Upper lobe of left lung (tissue), 6 donors: ENCODE measurements around the gene B2M. TPM values are rescaled to one million over a fixed set of nuclear protein-coding genes. Genes with fewer than 3 reads are reported as not detected.
A peak's percentile ranks its signal among the peaks of the same experiment; 100 is the strongest.

Experiments
- ATAC-seq, 2 donors: fragments of 200-7000 bp; cut with Tn5 transposase; one replicate each; pipeline ENCODE4 v1.9.1; 2022; ENCODE audit warnings: mild to moderate bottlenecking in 2 of 2, moderate library complexity in 2 of 2; ENCODE audit not compliant: low FRiP score in 2 of 2
- DNase-seq, 2 donors: peaks; one replicate each; pipeline ENCODE4 v3.0.0-alpha.2; 2019 to 2020
- H3K27ac ChIP-seq, 4 donors: fragments of 200-600 bp; sonication (generic); one replicate each; pipeline ENCODE4 v1.5.1; 2016 to 2019
- H3K27me3 ChIP-seq, 4 donors: fragments of 200-600 bp; sonication (generic); one replicate each; pipeline ENCODE4 v1.5.1; 2017 to 2019
- H3K36me3 ChIP-seq, 4 donors: fragments of 200-600 bp; sonication (generic); one replicate each; pipeline ENCODE4 v1.5.1; 2016 to 2019
- H3K4me1 ChIP-seq, 4 donors: fragments of 200-600 bp; sonication (generic); one replicate each; pipeline ENCODE4 v1.5.1; 2018 to 2019
- H3K4me3 ChIP-seq, 4 donors: fragments of 200-600 bp; sonication (generic); one replicate each; pipeline ENCODE4 v1.5.1; 2017 to 2019; ENCODE audit warnings: mild to moderate bottlenecking in 2 of 4, moderate library complexity in 1 of 4
- H3K9me3 ChIP-seq, 4 donors: fragments of 200-600 bp; sonication (generic); one replicate each; pipeline ENCODE4 v1.5.1; 2018 to 2019
- CTCF ChIP-seq, 6 experiments: fragments of 450-650 bp in 4 of 6; fragments of 200-600 bp in 2 of 6; sonication (generic) in 2 of 6; IDR thresholded peaks; one replicate each; pipeline ENCODE4 v1.5.1; 2016 to 2019; ENCODE audit warnings: antibody characterized with exemption in 6 of 6
- EP300 ChIP-seq, 4 donors: sonication (generic); formaldehyde crosslinking; IDR thresholded peaks; one replicate each; pipeline ENCODE4 v1.5.1; 2017; ENCODE audit warnings: antibody characterized with exemption in 4 of 4, control low read depth in 2 of 4
- POLR2A ChIP-seq, 4 donors: fragments of 450-650 bp; IDR thresholded peaks; one replicate each; pipeline ENCODE4 v1.5.1; 2016 to 2017; ENCODE audit warnings: antibody characterized with exemption in 4 of 4, mild to moderate bottlenecking in 2 of 4
- POLR2AphosphoS5 ChIP-seq, 2 donors: sonication (generic); formaldehyde crosslinking; IDR thresholded peaks; one replicate each; pipeline ENCODE4 v1.5.1; 2017; ENCODE audit warnings: antibody characterized with exemption in 2 of 2
- WGBS, 2 donors: methylation state at CpG; one replicate each; pipeline ENCODE4 v1.1.5; 2017 to 2018; 5-methylcytosine and 5-hydroxymethylcytosine counted together
- total RNA-seq, 6 donors: library from RNA; depleted of rRNA in 4 of 6; stranded (reverse); fragments of >200 nt in 4 of 6; gene quantifications; one replicate each; pipeline versions ENCODE4 v1.1.0 to v1.2.1, GENCODE V29; 2016 to 2021
- donor health status: DM: no; HTN: no; CAD: no; lungs with moderate emphysema.
- donor health status: DM: no; HTN: yes; CAD: no; lungs with severe emphysema.

The B2M gene
- total RNA-seq, 6 donors from 2014 or later = 963 to 7,115 (median 3,598) TPM

- no peak for ATAC-seq
- peak overlapping the region; percentile 11 to 48 (median 32) for H3K27ac ChIP-seq
Observed at GRCh38 chr15:44720460-44721176, 9.3 kb downstream of the B2M start.

GRCh38 chr15:44722011-44722410, 10.7 kb downstream of the B2M start:
- no peak for TF ChIP-seq POLR2AphosphoS5 (IDR thresholded peaks at IDR 0.05)
- TF ChIP-seq POLR2A (IDR thresholded peaks at IDR 0.05) = no peak
- TF ChIP-seq CTCF (IDR thresholded peaks at IDR 0.05) = no peak
- no peak for TF ChIP-seq EP300 (IDR thresholded peaks at IDR 0.05)
- WGBS, 2 donors = 76 to 85% methylated on average over 2 of the region's 2 CpGs
- H3K4me1 ChIP-seq = peaks cover 12 to 54% (median 36%) of the 10 kb centered on the region in 4 donors
- DNase-seq (no peak), ATAC-seq (no peak)
- H3K9me3 ChIP-seq = no peaks in the 10 kb centered on the region
- H3K36me3 ChIP-seq = peaks cover 20 to 36% (median 22%) of the 10 kb centered on the region in 4 donors
- H3K27ac ChIP-seq = peak overlapping the region in 3 of 4 donors; percentile 2 to 19 (median 8)
- H3K4me3 ChIP-seq = no peak overlapping the region
- no peaks in the 10 kb centered on the region for H3K27me3 ChIP-seq

More at GRCh38 chr15:44720460-44721176, 9.3 kb downstream of the B2M start:
- TF ChIP-seq CTCF (IDR thresholded peaks at IDR 0.05) = no peak
- TF ChIP-seq POLR2A (IDR thresholded peaks at IDR 0.05) = no peak
- no peak for TF ChIP-seq EP300 (IDR thresholded peaks at IDR 0.05)
- no peak for TF ChIP-seq POLR2AphosphoS5 (IDR thresholded peaks at IDR 0.05)
- H3K36me3 ChIP-seq = peaks cover 34 to 50% (median 36%) of the 10 kb centered on the region in 4 donors
- peaks cover 16 to 53% (median 35%) of the 10 kb centered on the region in 4 donors for H3K4me1 ChIP-seq
- no peaks in the 10 kb centered on the region for H3K27me3 ChIP-seq
- no peaks in the 10 kb centered on the region for H3K9me3 ChIP-seq
- no peak overlapping the region for H3K4me3 ChIP-seq
- 89% methylated on average over 4 of the region's 4 CpGs for WGBS, 2 donors
- DNase-seq = no peak

GRCh38 chr15:44726136-44726535, 14.8 kb downstream of the B2M start:
- Histone ChIP-seq H3K36me3 (no peaks in the 10 kb centered on the region), H3K4me3 (peak overlapping the region in 3 of 4 donors; percentile 5 to 28 (median 19)), H3K4me1 (peaks cover 37 to 59% (median 42%) of the 10 kb centered on the region in 4 donors), H3K9me3 (no peaks in the 10 kb centered on the region), H3K27me3 (no peaks in the 10 kb centered on the region), H3K27ac (peak overlapping the region; percentile 92 to 100 (median 99))
- ATAC-seq (no peak), DNase-seq (no peak)
- 37 to 44% methylated on average over 7 of the region's 7 CpGs for WGBS, 2 donors
- TF ChIP-seq POLR2AphosphoS5 (IDR thresholded peaks at IDR 0.05) (no peak), EP300 (IDR thresholded peaks at IDR 0.05) (no peak), CTCF (IDR thresholded peaks at IDR 0.05) (no peak), POLR2A (IDR thresholded peaks at IDR 0.05) (no peak)

GRCh38 chr15:44726568-44727484, 15.5 kb downstream of the B2M start:
- TF ChIP-seq CTCF (IDR thresholded peaks at IDR 0.05) (no peak), EP300 (IDR thresholded peaks at IDR 0.05) (peak in 2 of 4 donors; percentile 60 to 68), POLR2A (IDR thresholded peaks at IDR 0.05) (peak in 2 of 4 donors; percentile 37 to 74), POLR2AphosphoS5 (IDR thresholded peaks at IDR 0.05) (peak; percentile 82 to 86)
- Histone ChIP-seq H3K36me3 (peaks cover 0 to 3% (median 0%) of the 10 kb centered on the region in 4 donors), H3K27me3 (no peaks in the 10 kb centered on the region), H3K9me3 (no peaks in the 10 kb centered on the region), H3K4me1 (peaks cover 37 to 66% (median 46%) of the 10 kb centered on the region in 4 donors), H3K4me3 (peak overlapping the region in 3 of 4 donors; percentile 5 to 28 (median 19)), H3K27ac (peak overlapping the region; percentile 92 to 100 (median 99))
- ATAC-seq (peak; percentile 42 to 59), DNase-seq (peak in 1 of 2 donors; percentile 73)
- 43 to 53% methylated on average over 2 to 5 of the region's 5 CpGs for WGBS, 2 donors
